K562 (cell line): Measurements from ENCODE around the gene COL13A1. TPM values are rescaled to one million over a fixed set of nuclear protein-coding genes. Genes with fewer than 3 reads are reported as not detected.

Experiments used
- ATAC-seq: fragments of 200-7000 bp; cut with Tn5 transposase; 3 replicates; pipeline ENCODE4 v1.9.1; 2020; ENCODE audit warnings: moderate library complexity
- BruUV-seq: library from RNA; stranded (reverse); fragments of 400-500 nt; replicated peaks from 2 replicates; lab custom pipeline; 2021; lab: Mats Ljungman, UMichigan
- CTCF ChIA-PET: fragments of 300-600 bp; formaldehyde crosslinking; extraction: SDS; loops from one replicate; lab custom pipeline; 2021; ENCODE audit warnings: low intra/inter-chr PET ratio; lab: Yijun Ruan, JAX
- POLR2A ChIA-PET: fragments of 300-600, 350-650 bp; sonication (Branson Sonifier 250); formaldehyde crosslinking; extraction: SDS; loops from one replicate; lab custom pipeline; 2021; ENCODE audit warnings: antibody characterized with exemption, inconsistent platforms; lab: Yijun Ruan, JAX
- DNase-seq, 4 experiments: peaks; one replicate each; pipeline versions ENCODE4 v3.0.0 to v3.0.0-alpha.2; 2011 to 2018; ENCODE audit warnings: low spot score in 3 of 4, mixed read lengths in 3 of 4; ENCODE audit errors: extremely low read depth in 1 of 4
- FAIRE-seq: peaks from 2 replicates; lab custom pipeline; 2011; peaks lifted over from hg19 to GRCh38; lab: Jason Lieb, UNC
- H2AFZ ChIP-seq: 2 replicates; pipeline ENCODE4 v1.6.0; 2011; ENCODE audit warnings: low read depth, low read length, control low read depth, inconsistent platforms
- H3K27ac ChIP-seq: fragments of 200-600 bp; 3 replicates; pipeline ENCODE4 v1.8.0; 2011; ENCODE audit warnings: low read depth, mild to moderate bottlenecking, control low read depth, inconsistent platforms, low read length, moderate library complexity, mixed read lengths; ENCODE audit errors: extremely low read depth
- H3K27me3 ChIP-seq, 2 experiments: fragments of 300-600 bp in 1 of 2; 2 replicates in 1 of 2; 3 replicates in 1 of 2; pipeline versions ENCODE4 v1.6.0 to v1.8.0; 2011; ENCODE audit warnings: inconsistent platforms in 2 of 2, low read length in 2 of 2, mild to moderate bottlenecking in 1 of 2, mixed read lengths in 1 of 2, moderate library complexity in 1 of 2; ENCODE audit not compliant: control insufficient read depth in 2 of 2, insufficient read depth in 2 of 2
- H3K36me3 ChIP-seq: fragments of 300-600 bp; 3 replicates; pipeline ENCODE4 v1.8.0; 2011; ENCODE audit warnings: mild to moderate bottlenecking, low read length, inconsistent platforms; ENCODE audit not compliant: control insufficient read depth, insufficient read depth
- H3K4me1 ChIP-seq, 2 experiments: fragments of 200-600 bp in 1 of 2; replicated peaks in 1 of 2; 2 replicates in 1 of 2; 3 replicates in 1 of 2; pipeline versions ENCODE4 v1.5.1 to v1.8.0; 2011; ENCODE audit warnings: inconsistent platforms in 2 of 2, low read length in 2 of 2, mild to moderate bottlenecking in 1 of 2, mixed read lengths in 1 of 2, moderate library complexity in 1 of 2; ENCODE audit not compliant: control insufficient read depth in 2 of 2, insufficient read depth in 2 of 2
- H3K4me2 ChIP-seq: 2 replicates; pipeline ENCODE4 v1.6.1; 2011; ENCODE audit warnings: low read length, control low read depth, inconsistent platforms, mixed read lengths; ENCODE audit not compliant: insufficient read depth
- H3K4me3 ChIP-seq: fragments of 200-600 bp; sonication (generic), shearing (Covaris generic); 2 replicates; pipeline ENCODE4 v1.5.1; 2016; ENCODE audit warnings: control low read depth, inconsistent platforms
- H3K79me2 ChIP-seq: fragments of 200-600 bp; 3 replicates; pipeline ENCODE4 v1.8.0; 2011; ENCODE audit warnings: low read length, inconsistent platforms; ENCODE audit not compliant: control insufficient read depth, insufficient read depth
- H3K9ac ChIP-seq, 2 experiments: 2 replicates each; pipeline versions ENCODE4 v1.6.0 to v1.6.1; 2011; ENCODE audit warnings: low read depth in 2 of 2, low read length in 2 of 2, control low read depth in 1 of 2, inconsistent platforms in 1 of 2, mild to moderate bottlenecking in 1 of 2, mixed read lengths in 1 of 2; ENCODE audit not compliant: insufficient read depth in 1 of 2
- H3K9me1 ChIP-seq: one replicate; pipeline ENCODE4 v1.6.0; 2011; ENCODE audit warnings: inconsistent platforms, mild to moderate bottlenecking, low read length, moderate library complexity; ENCODE audit not compliant: control insufficient read depth, insufficient read depth
- H3K9me3 ChIP-seq: replicated peaks from 2 replicates; pipeline ENCODE4 v1.5.1; 2011; ENCODE audit warnings: low read depth, low read length, inconsistent platforms; ENCODE audit not compliant: control insufficient read depth, insufficient read depth
- H4K20me1 ChIP-seq: replicated peaks from 2 replicates; pipeline ENCODE4 v1.6.1; 2011; ENCODE audit warnings: low read length, inconsistent platforms, mixed read lengths; ENCODE audit not compliant: control insufficient read depth, insufficient read depth
- ETS2 ChIP-seq: IDR thresholded peaks from 2 replicates; pipeline ENCODE4 v1.6.1; 2016; ENCODE audit warnings: borderline replicate concordance, missing genetic modification characterization, mild to moderate bottlenecking, moderate library complexity, missing compliant biosample characterization; ENCODE audit not compliant: poor library complexity, severe bottlenecking
- GABPB2 ChIP-seq: fragments of 250-450 bp; sonication (Bioruptor Pico); conservative IDR thresholded peaks from 2 replicates; pipeline ENCODE4 v1.5.1; 2021; ENCODE audit warnings: mild to moderate bottlenecking
- HNRNPK ChIP-seq: fragments of 200-400 bp; formaldehyde crosslinking; IDR thresholded peaks from one replicate; pipeline ENCODE4 v1.6.1; 2018; ENCODE audit warnings: mild to moderate bottlenecking, low read depth, low read length; ENCODE audit not compliant: poor library complexity, severe bottlenecking
- SMC3 ChIP-seq: conservative IDR thresholded peaks from 2 replicates; pipeline ENCODE4 v1.6.1; 2011; ENCODE audit warnings: low read depth, low read length, improper control_type of control experiment; ENCODE audit not compliant: insufficient read depth
- TBL1XR1 ChIP-seq, 2 experiments: IDR thresholded peaks; 2 replicates each; pipeline ENCODE4 v1.6.1; 2012; ENCODE audit warnings: improper control_type of control experiment in 2 of 2, low read length in 2 of 2, mild to moderate bottlenecking in 1 of 2
- ZNF384 ChIP-seq: IDR thresholded peaks from 2 replicates; pipeline ENCODE4 v1.6.1; 2012; ENCODE audit warnings: low read depth, low read length, improper control_type of control experiment
- WGBS: fragments of 100-300 bp; shearing (Covaris generic); methylation state at CpG from one replicate; pipeline ENCODE4 v1.1.6; 2016; ENCODE audit warnings: low coverage, mixed read lengths; ENCODE audit not compliant: insufficient coverage; ENCODE audit errors: missing lambda C conversion rate; 5-methylcytosine and 5-hydroxymethylcytosine counted together
- in situ Hi-C: fragments of 300-500 bp; cut with MboI; formaldehyde crosslinking; loops from 4 replicates; pipeline ENCODE4 v1.15.0; 2018; ENCODE audit warnings: inconsistent platforms, mixed read lengths
- intact Hi-C: fragments of 100-400 bp; cut with micrococcal nuclease; formaldehyde crosslinking; loops from 2 replicates; pipeline ENCODE4 v1.14.2; 2022
- polyA plus RNA-seq, 8 experiments: library from polyadenylated mRNA; depleted of rRNA in 4 of 8; stranded (reverse) in 5 of 8; unstranded in 3 of 8; fragments of >200 nt; fragmentation: Nextera tagmentation in 2 of 8; fragmentation: Illumina TruSeq in 1 of 8; extraction: Ambion mirVana in 2 of 8; extraction: Trizol in 1 of 8; gene quantifications; 2 replicates each; pipeline versions ENCODE4 v1.2.1 to v1.2.3, GENCODE V29; 2011 to 2014; ENCODE audit warnings: inconsistent platforms in 1 of 8, missing spikeins in 1 of 8
- total RNA-seq, 7 experiments: library from RNA; depleted of rRNA in 6 of 7; stranded (reverse); fragments of >200 nt in 6 of 7; fragmentation: Illumina TruSeq in 2 of 7; extraction: Trizol in 2 of 7; gene quantifications; 2 replicates each; pipeline versions ENCODE4 v1.2.1 to v1.2.3, GENCODE V29; 2011 to 2021; ENCODE audit warnings: low replicate concordance in 1 of 7
- TF ChIP-seq, protein P1 (sequence below): sonication (generic); formaldehyde crosslinking; IDR thresholded peaks from 2 replicates; pipeline ENCODE4 v1.8.1; 2023; ENCODE audit warnings: missing genetic modification reagents, mild to moderate bottlenecking, borderline replicate concordance

The COL13A1 gene
- total and polyA plus RNA-seq, 9 of the 15 experiments (the other 6 are each of a cell fraction or from before 2014, with no cell fraction given): not detected

GRCh38 chr10:69853064-69853463, 51.4 kb downstream of the COL13A1 start:
- peaks cover 6 to 7% of the 10 kb centered on the region in 2 experiments; a peak in 3 of 5 replicates for H3K4me1 ChIP-seq
- no peak for TF ChIP-seq GABPB2 (CRISPR knock-in tag)
- TF ChIP-seq HNRNPK: no peak
- TF ChIP-seq SMC3: no peak
- no peak for TF ChIP-seq TBL1XR1 (IDR thresholded peaks at IDR 0.05; ENCODE audit: low read length in 2 of 2)
- no peak for TF ChIP-seq ZNF384
- no peak for TF ChIP-seq ETS2 (tag)
- TF ChIP-seq, protein P1, sequence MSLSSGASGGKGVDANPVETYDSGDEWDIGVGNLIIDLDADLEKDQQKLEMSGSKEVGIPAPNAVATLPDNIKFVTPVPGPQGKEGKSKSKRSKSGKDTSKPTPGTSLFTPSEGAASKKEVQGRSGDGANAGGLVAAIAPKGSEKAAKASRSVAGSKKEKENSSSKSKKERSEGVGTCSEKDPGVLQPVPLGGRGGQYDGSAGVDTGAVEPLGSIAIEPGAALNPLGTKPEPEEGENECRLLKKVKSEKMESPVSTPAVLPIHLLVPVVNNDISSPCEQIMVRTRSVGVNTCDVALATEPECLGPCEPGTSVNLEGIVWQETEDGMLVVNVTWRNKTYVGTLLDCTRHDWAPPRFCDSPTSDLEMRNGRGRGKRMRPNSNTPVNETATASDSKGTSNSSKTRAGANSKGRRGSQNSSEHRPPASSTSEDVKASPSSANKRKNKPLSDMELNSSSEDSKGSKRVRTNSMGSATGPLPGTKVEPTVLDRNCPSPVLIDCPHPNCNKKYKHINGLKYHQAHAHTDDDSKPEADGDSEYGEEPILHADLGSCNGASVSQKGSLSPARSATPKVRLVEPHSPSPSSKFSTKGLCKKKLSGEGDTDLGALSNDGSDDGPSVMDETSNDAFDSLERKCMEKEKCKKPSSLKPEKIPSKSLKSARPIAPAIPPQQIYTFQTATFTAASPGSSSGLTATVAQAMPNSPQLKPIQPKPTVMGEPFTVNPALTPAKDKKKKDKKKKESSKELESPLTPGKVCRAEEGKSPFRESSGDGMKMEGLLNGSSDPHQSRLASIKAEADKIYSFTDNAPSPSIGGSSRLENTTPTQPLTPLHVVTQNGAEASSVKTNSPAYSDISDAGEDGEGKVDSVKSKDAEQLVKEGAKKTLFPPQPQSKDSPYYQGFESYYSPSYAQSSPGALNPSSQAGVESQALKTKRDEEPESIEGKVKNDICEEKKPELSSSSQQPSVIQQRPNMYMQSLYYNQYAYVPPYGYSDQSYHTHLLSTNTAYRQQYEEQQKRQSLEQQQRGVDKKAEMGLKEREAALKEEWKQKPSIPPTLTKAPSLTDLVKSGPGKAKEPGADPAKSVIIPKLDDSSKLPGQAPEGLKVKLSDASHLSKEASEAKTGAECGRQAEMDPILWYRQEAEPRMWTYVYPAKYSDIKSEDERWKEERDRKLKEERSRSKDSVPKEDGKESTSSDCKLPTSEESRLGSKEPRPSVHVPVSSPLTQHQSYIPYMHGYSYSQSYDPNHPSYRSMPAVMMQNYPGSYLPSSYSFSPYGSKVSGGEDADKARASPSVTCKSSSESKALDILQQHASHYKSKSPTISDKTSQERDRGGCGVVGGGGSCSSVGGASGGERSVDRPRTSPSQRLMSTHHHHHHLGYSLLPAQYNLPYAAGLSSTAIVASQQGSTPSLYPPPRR: no peak
- H3K9me1 ChIP-seq: no peaks in the 10 kb centered on the region
- H3K4me2 ChIP-seq: no peak overlapping the region
- BruUV-seq: no TSS peak
- POLR2A ChIA-PET: interaction anchor here (1.1 kb wide), 1 partner anchor 9 kb away, joined by 3 read pairs; no protein-coding TSS in a partner anchor
- H3K79me2 ChIP-seq: no peaks in the 10 kb centered on the region
- WGBS: 2% methylated on average over 6 of the region's 7 CpGs
- in situ Hi-C loops (no loop called here), intact Hi-C loops (no loop called here)
- H3K9ac ChIP-seq: no peak overlapping the region
- FAIRE-seq (no peak), ATAC-seq (no peak), DNase-seq (no peak)
- H3K36me3 ChIP-seq: no peaks in the 10 kb centered on the region
- no peaks in the 10 kb centered on the region for H3K9me3 ChIP-seq
- H3K4me3 ChIP-seq: no peak overlapping the region
- H2AFZ ChIP-seq: no peak overlapping the region
- CTCF ChIA-PET: no interaction called here
- peaks cover 10% of the 10 kb centered on the region; the same call in 1 of the 2 replicates for H4K20me1 ChIP-seq
- no peak overlapping the region for H3K27ac ChIP-seq
- H3K27me3 ChIP-seq: peaks cover 20 to 52% of the 10 kb centered on the region in 2 experiments
